HCT116 (cell line): ENCODE measurements around the gene TMEM80. TPM values are rescaled to one million over a fixed set of nuclear protein-coding genes. Genes with fewer than 3 reads are reported as not detected.

Experiments
- ATAC-seq: fragments of 200-7000 bp; cut with Tn5 transposase; 2 replicates; pipeline ENCODE4 v1.9.1; 2020; ENCODE audit warnings: mild to moderate bottlenecking, moderate library complexity
- BruUV-seq: library from RNA; stranded (reverse); fragments of 400-500 nt; replicated peaks from 2 replicates; lab custom pipeline; 2021; lab: Mats Ljungman, UMichigan
- CTCF ChIA-PET: fragments of 300-600 bp; sonication (Branson Sonifier 250); formaldehyde crosslinking; loops from one replicate; lab custom pipeline; 2021; ENCODE audit warnings: antibody characterized with exemption; lab: Charles Lee
- POLR2A ChIA-PET: fragments of 300-600, 350-600 bp; sonication (Branson Sonifier 250); formaldehyde crosslinking; loops from one replicate; lab custom pipeline; 2021; ENCODE audit warnings: antibody characterized with exemption; lab: Charles Lee
- RAD21 ChIA-PET, 2 experiments: fragments of 300-600 bp; sonication (Branson Sonifier 250); formaldehyde crosslinking; loops; one replicate each; lab custom pipeline; 2023; ENCODE audit warnings: low total read pairs in 2 of 2; ENCODE audit not compliant: uncharacterized antibody in 2 of 2, unreplicated experiment in 2 of 2, low non-redundant PET in 1 of 2; lab: Charles Lee
- DNase-seq: peaks from one replicate; pipeline ENCODE4 v3.0.0-alpha.2; 2010; ENCODE audit warnings: low read depth, low spot score
- H2AFZ ChIP-seq: fragments of 200-600 bp; shearing (Covaris generic), sonication (generic); 2 replicates; pipeline ENCODE4 v1.6.1; 2017; ENCODE audit warnings: low read depth, mixed run types, mixed read lengths, antibody characterized with exemption, low read length; ENCODE audit not compliant: poor library complexity, severe bottlenecking
- H3K27ac ChIP-seq: 2 replicates; pipeline ENCODE4 v1.5.1; 2012; ENCODE audit warnings: low read depth, low read length
- H3K27me3 ChIP-seq: fragments of 200-600 bp; sonication (generic); 2 replicates; pipeline ENCODE4 v1.6.1; 2016; ENCODE audit warnings: mixed run types, low read length, mixed read lengths; ENCODE audit not compliant: insufficient read depth
- H3K36me3 ChIP-seq, 2 experiments: fragments of 200-500 bp in 1 of 2; fragments of 200-600 bp in 1 of 2; sonication (Bioruptor generic) in 1 of 2; sonication (generic) in 1 of 2; 2 replicates each; pipeline versions ENCODE4 v1.5.1 to v1.6.1; 2014 to 2016; ENCODE audit warnings: low read length in 2 of 2, inconsistent platforms in 1 of 2, mixed read lengths in 1 of 2, mixed run types in 1 of 2; ENCODE audit not compliant: insufficient read depth in 2 of 2, control insufficient read depth in 1 of 2
- H3K4me1 ChIP-seq, 2 experiments: fragments of 200-600 bp in 1 of 2; sonication (generic) in 1 of 2; 2 replicates each; pipeline versions ENCODE4 v1.5.1 to v1.6.1; 2012 to 2017; ENCODE audit warnings: low read length in 2 of 2, inconsistent platforms in 1 of 2, mild to moderate bottlenecking in 1 of 2, mixed read lengths in 1 of 2, mixed run types in 1 of 2, moderate library complexity in 1 of 2; ENCODE audit not compliant: insufficient read depth in 2 of 2, control insufficient read depth in 1 of 2
- H3K4me2 ChIP-seq: fragments of 200-600 bp; sonication (generic); 2 replicates; pipeline ENCODE4 v1.6.1; 2017; ENCODE audit warnings: mixed run types, low read length, mixed read lengths
- H3K4me3 ChIP-seq, 2 experiments: fragments of 200-600 bp in 1 of 2; sonication (generic) in 1 of 2; replicated peaks in 1 of 2; 2 replicates each; pipeline ENCODE4 v1.5.1; 2011 to 2016; ENCODE audit warnings: low read length in 2 of 2, control low read depth in 1 of 2, low read depth in 1 of 2, mild to moderate bottlenecking in 1 of 2, mixed read lengths in 1 of 2, mixed run types in 1 of 2
- H3K79me2 ChIP-seq: fragments of 200-600 bp; sonication (generic); 2 replicates; pipeline ENCODE4 v1.6.1; 2017; ENCODE audit warnings: mild to moderate bottlenecking, mixed run types, low read length, moderate library complexity, mixed read lengths; ENCODE audit not compliant: insufficient read depth
- H3K9ac ChIP-seq: fragments of 200-600 bp; sonication (generic); 2 replicates; pipeline ENCODE4 v1.6.1; 2016; ENCODE audit warnings: low read length, mixed read lengths
- H3K9me2 ChIP-seq: fragments of 200-600 bp; sonication (generic), shearing (Covaris generic); 2 replicates; pipeline ENCODE4 v1.6.1; 2017; ENCODE audit warnings: mixed run types, mild to moderate bottlenecking, moderate library complexity; ENCODE audit not compliant: insufficient read depth
- H3K9me3 ChIP-seq, 2 experiments: fragments of 200-500 bp in 1 of 2; fragments of 200-600 bp in 1 of 2; sonication (Bioruptor generic) in 1 of 2; sonication (generic) in 1 of 2; 2 replicates each; pipeline ENCODE4 v1.6.1; 2014 to 2017; ENCODE audit warnings: low read length in 2 of 2, mixed read lengths in 2 of 2, inconsistent platforms in 1 of 2, low read depth in 1 of 2, mild to moderate bottlenecking in 1 of 2, mixed run types in 1 of 2, moderate library complexity in 1 of 2; ENCODE audit not compliant: control insufficient read depth in 1 of 2, insufficient read depth in 1 of 2
- H4K20me1 ChIP-seq: fragments of 200-600 bp; sonication (generic), shearing (Covaris generic); 2 replicates; pipeline ENCODE4 v1.6.1; 2017; ENCODE audit warnings: mixed run types, mild to moderate bottlenecking, moderate library complexity; ENCODE audit not compliant: insufficient read depth
- POLR2AphosphoS5 ChIP-seq: IDR thresholded peaks from 2 replicates; pipeline ENCODE4 v1.6.1; 2011; ENCODE audit warnings: mild to moderate bottlenecking, low read depth, low read length, moderate library complexity
- TCF7L2 ChIP-seq: IDR thresholded peaks from 2 replicates; pipeline ENCODE4 v1.7.0; 2011; ENCODE audit warnings: borderline replicate concordance, inconsistent platforms; ENCODE audit not compliant: insufficient read depth, insufficient read length; ENCODE audit errors: extremely low read depth
- intact Hi-C: fragments of 100-400 bp; cut with micrococcal nuclease; formaldehyde crosslinking; loops from 2 replicates; pipeline ENCODE4 v1.10.0; 2022
- total RNA-seq: library from RNA; stranded (reverse); gene quantifications from one replicate; pipeline ENCODE4 v1.2.1, GENCODE V29; 2021; ENCODE audit not compliant: unreplicated experiment
- TF ChIP-seq, protein P1 (sequence below): IDR thresholded peaks from 2 replicates; pipeline ENCODE4 v1.6.1; 2011; ENCODE audit warnings: mild to moderate bottlenecking, low read length, moderate library complexity; ENCODE audit not compliant: insufficient replicate concordance; ENCODE audit errors: extremely low read depth
- TF ChIP-seq, protein P2 (sequence below): IDR thresholded peaks from 2 replicates; pipeline ENCODE4 v1.6.1; 2012

TMEM80 gene
- total RNA-seq, 1 experiment from 2014 or later = 18.4 TPM

- TF ChIP-seq TCF7L2 (no peak), POLR2AphosphoS5 (peak; percentile 69)
- TF ChIP-seq, protein P1, sequence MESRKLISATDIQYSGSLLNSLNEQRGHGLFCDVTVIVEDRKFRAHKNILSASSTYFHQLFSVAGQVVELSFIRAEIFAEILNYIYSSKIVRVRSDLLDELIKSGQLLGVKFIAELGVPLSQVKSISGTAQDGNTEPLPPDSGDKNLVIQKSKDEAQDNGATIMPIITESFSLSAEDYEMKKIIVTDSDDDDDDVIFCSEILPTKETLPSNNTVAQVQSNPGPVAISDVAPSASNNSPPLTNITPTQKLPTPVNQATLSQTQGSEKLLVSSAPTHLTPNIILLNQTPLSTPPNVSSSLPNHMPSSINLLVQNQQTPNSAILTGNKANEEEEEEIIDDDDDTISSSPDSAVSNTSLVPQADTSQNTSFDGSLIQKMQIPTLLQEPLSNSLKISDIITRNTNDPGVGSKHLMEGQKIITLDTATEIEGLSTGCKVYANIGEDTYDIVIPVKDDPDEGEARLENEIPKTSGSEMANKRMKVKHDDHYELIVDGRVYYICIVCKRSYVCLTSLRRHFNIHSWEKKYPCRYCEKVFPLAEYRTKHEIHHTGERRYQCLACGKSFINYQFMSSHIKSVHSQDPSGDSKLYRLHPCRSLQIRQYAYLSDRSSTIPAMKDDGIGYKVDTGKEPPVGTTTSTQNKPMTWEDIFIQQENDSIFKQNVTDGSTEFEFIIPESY = no peak
- TF ChIP-seq, protein P2, sequence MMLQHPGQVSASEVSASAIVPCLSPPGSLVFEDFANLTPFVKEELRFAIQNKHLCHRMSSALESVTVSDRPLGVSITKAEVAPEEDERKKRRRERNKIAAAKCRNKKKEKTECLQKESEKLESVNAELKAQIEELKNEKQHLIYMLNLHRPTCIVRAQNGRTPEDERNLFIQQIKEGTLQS = no peak
- TF ChIP-seq, all 23 proteins: peak for 1
- H2AFZ ChIP-seq = no peak within 1 kb of the TSS
- ChIA-PET RAD21 (interaction anchor here in 1 of 2 experiments (1.2 kb wide), 1 partner anchor 9 kb away, joined by 3 read pairs; no protein-coding TSS in a partner anchor), POLR2A (interaction anchor here (1.4 kb wide), 1 partner anchor 9 kb away, joined by 6 read pairs; no protein-coding TSS in a partner anchor), CTCF (interaction anchor here (1.2 to 3.1 kb wide), 5 partner anchors 10 to 22 kb away, joined by 4 to 24 read pairs (median 8); partner anchors contain the start of genes DEAF1 and TMEM80)
- peak within 1 kb of the TSS; percentile 99 for H3K27ac ChIP-seq
- peaks cover 0 to 7% of the 10 kb centered on the region in 2 experiments; a peak in 1 of 4 replicates for H3K36me3 ChIP-seq
- H3K4me2 ChIP-seq = peak within 1 kb of the TSS; percentile 98
- H3K27me3 ChIP-seq = no peaks in the 10 kb centered on the region
- H3K4me3 ChIP-seq = peak within 1 kb of the TSS; percentile 87 to 96
- H3K9ac ChIP-seq = peak within 1 kb of the TSS; percentile 89
- H3K4me1 ChIP-seq = peaks cover 41 to 64% of the 10 kb centered on the region in 2 experiments
- DNase-seq (no peak), ATAC-seq (peak; percentile 67)
- H4K20me1 ChIP-seq = no peaks in the 10 kb centered on the region
- no peaks in the 10 kb centered on the region for H3K9me2 ChIP-seq
- no peaks in the 10 kb centered on the region for H3K9me3 ChIP-seq
- no TSS peak for BruUV-seq
- intact Hi-C loops = no loop called here
- H3K79me2 ChIP-seq = peaks cover 37% of the 10 kb centered on the region
Measured at GRCh38 chr11:705646-706438, 10.2 kb downstream of the TMEM80 start, which contains the start of gene EPS8L2. TSS of gene EPS8L2 (plus strand) at chr11:706231. CDS start at chr11:709408, 3,177 bp downstream.
